GM21360 (cell line): Measurements from ENCODE around the gene ALG12.

ENCODE experiments used
- ATAC-seq: cut with Tn5 transposase; IDR thresholded peaks from one replicate; pipeline ENCODE4 v1.9.1; 2021; ENCODE audit warnings: mild to moderate bottlenecking, moderate library complexity; ENCODE audit not compliant: unreplicated experiment

ALG12 gene

DNA sequence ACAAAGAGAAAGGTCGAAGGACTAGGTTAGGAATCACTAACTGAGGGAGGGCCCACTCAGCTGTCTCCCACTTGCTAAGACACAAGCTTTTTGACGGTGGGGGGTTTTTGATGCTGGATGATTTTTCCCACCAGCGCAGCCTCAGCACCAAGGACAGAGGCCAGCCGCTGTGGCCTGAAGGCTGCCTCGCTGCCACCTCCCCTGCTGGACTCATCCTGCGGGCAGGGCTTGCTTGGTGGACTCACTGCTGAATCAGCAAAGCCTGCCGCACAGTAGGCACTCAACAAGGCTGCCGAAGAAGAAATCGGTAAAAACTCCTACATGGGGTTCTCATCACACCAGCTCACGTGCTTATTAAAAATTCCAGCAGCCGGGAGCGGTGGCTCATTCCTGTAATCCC is 2.6 kb downstream of the ALG12 start:
- ATAC-seq: no peak

DNA sequence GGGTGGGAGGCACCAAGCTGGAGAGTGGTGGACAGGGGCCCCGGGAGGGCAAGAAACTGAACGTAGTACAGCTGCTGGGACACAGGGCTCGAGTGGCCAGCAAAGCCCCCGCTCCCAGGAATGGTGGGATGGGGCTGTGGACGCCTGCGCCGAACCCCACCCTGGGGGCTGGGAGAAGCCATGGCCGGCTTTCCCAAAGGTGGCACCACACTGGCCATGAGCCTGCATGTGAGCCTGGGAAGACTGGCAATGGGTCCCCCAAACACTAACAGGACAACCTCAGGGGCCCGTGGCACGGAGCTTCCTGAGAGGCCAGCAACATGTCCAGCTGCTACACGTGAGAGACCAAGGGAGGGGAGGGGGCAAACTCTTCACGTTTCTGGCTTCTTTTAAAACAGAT is 4.0 kb downstream of the ALG12 start:
- ATAC-seq: no peak

DNA sequence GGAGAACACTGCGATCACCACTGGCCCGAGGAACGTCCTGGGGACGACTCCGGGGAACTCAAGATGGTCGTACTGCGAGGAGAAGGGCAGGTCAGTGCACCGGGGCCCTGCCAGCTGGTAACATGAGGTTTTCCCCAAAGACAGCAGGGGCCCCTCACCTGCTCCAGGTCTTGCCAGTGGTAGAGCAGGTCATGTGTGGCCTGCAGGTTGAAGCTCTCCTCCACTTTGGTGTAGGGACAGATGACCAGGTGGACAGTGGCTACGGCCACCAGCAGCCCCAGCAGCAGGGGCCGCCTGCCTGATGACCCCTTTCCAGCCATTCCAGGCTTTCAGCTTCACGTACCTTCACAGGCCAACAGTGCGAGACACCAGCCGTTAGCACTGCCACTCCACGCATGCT is 4.8 kb downstream of the ALG12 start:
- no peak for ATAC-seq

DNA sequence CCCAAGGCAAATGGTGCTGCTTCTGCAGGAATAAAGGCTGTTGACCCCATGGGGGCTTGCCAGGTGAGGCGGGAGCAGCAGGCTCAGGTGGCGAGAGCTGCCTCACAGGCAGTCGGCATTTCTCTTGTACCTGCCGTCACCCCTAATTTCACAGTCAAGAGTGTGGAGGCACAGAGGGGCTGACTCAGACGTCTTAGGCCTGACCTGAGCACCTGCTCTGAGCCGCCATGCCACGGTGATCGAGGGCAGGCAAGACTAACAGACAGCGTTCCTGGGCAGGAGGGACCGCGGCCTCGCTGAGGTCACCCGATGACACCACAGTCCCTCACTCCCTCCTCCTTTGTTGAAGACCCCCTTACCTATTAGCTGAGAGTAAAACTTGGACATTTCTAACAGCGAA is 5.2 kb downstream of the ALG12 start:
- ATAC-seq: no peak

DNA sequence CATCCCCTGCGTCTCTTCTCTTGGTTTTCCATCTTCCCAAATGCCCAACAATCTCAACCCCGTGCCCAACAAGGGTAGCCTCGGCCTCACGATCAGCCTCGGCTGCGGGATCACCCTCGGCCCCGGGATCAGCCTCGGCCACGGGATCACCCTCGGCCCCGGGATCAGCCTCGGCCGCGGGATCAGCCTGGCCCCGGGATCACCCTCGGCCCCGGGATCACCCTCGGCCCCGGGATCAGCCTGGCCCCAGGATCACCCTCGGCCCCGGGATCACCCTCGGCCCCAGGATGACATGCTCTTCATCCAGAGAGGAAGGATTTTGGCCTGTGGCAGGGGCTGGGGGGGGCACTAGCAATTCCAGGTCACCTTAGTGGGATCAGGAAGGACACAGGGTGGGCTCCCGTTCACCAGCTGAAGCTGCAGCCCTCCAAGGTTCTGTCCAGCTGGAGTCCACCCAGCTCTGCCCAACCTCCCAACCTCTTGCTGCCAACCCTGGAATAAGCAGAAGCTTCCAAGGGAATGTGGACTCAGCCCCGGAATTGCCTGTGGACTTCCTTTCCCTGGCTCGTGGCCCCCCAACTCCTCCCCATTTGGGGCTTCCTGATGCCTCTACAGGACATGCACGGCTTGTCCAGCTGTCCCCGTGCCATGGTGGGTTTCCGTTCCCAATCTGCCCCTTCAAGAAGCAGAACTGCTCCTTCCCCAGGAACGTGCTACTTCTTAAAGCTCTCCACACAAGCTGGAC is 6.2 kb downstream of the ALG12 start:
- ATAC-seq: no peak

DNA sequence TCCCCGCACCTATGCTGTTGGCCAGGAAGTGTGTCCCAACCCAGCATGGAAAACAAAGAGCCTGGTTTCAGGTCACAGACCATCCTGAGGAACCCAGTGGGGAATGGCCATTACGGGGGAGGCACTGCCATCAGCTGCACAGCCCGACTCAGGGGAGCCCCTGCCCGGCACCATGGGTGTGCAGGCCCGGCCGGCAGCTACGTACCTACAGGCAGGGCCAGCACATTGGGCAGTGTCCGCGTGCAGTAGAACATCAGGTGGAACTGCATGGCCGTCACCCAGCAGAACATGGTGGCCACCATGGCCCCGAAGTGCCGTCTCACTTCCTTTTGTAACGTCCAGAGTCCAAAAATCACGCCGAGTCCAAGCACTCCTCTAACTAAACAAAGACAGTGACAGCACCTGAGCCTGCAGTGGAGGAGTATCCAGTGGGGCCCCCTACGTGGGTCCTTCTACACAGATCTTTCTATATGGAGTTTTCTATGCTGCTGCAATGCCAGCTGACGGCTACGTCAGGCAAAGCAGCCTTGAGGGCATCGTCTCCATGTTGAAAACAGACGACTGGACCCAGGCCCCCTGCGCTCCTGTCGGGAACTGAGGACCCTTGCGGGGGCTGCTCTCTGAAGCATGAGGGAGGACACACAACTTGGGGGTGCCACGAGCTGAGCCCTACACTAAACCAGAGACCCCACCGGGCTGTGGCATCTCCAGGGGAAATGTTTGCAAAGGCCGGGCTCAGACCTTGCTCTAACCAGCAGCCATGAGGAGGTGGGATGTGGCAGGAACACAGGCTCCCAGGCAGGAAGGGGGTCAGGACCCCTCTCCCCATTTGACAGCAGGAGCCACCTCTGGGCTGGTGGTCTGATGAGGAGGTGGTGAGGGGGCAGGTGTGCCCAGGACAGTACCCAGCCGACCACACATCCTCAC is 7.7 kb downstream of the ALG12 start:
- no peak for ATAC-seq

DNA sequence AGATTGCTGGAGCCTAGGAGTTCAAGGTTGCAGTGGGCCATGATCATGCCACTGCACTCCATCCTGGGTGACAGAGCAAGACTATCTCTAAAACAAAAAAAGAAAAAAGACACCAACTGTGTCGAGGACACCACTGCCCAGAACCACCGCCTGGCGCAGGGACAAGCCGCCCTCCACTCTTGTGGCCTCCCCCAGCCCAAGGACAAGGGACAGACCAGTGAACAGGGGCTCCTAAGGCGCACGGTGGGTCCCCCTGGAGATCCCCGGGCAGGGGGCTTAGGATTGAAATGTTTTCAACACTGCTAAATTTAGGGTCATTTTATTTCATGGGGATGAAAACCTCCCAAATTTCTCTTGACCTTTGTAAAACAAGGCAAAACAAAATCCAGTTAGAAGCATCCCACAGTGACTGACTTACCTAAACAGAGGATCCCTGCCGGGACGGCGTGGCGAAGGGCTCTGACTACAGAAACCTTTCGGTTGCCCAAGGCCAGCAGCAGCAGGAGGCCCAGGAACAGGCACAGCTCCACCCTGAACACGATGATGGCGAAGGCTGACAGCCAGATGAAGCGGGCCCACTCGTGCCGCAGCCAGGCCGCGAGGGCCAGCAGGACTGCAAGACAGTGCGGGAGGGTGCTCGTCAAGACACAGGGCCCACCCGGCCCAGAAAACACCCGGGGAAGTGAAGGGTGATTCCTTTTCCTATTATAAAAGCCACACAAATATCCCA is 8.6 kb downstream of the ALG12 start:
- ATAC-seq: no peak

DNA sequence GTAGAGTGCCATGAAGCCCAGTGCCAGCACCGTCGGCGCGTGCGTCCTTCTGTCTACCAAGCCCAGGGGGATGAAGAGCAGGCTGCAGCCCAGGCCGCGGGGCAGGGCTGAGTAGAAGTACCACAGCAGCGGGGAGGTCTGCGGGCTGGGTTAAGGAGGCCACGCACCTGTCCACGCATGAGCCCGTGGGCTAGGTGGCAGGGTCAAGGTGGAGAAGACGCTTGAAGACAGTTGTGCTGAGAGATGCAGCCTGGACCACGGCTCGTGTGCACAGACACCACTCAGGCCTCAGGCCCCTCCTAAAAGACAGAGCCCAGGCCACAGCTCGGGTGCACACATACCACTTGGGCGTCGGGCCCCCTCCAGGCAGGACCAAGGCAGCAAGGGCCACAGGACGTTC is 10.4 kb downstream of the ALG12 start:
- ATAC-seq: no peak

DNA sequence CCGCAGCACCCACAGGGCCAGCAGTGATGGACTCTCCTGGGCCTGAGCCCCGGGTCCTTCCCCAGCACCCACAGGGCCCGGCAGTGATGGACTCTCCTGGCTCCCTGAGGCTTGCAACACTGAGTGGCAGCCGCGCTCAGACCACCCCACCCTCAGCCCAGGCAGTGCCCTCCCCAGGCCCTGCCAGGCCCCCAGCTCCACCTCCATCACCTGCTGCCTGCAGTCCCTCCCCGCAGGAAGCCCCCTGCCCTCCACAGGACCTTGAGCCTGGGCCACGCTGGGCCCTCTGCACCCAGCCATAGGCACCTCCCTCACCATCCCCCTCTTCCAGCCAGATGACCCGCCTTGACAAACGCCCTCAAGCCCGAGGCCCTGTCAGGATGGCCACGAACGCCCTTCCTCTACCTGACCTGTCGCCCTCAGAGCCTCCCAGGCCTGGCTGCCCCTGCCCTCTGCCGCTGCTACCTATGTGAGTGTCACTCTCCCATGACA is 11.4 kb downstream of the ALG12 start:
- ATAC-seq: no peak

DNA sequence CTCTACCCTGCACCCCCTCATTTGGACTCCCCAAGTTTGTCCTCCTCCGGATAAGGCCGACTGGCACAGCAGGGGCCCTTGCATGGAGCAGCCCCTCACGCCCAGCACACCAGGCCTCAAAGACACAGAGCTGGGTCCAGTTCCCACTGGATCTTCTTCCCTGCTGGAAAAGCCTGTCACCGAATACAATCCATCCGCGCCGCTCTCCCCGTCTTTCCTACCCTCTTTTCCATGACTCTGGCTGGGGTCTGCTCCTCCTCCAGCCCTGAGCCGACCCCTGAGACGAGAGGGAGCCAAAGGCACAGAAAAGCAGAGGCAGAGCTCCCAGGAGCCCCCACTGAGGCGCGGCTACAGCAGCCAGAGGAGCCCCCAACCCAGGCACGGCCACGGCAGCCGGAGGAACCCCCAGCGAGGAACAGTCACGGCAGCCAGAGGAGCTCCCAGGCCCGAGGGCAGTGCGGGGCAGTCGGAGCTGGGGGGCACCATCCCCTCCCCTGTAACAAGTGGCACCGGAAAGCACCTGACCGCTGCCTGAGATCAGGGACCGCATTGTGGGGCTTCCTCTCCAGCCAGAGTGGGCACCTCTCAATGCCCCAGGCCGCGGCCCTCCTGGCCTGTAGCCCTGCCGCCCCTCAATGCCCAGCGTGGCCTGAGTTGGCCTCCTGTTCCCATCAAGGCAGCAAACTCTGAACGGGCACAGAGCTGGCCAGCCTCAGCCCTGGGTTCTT is 12.0 kb downstream of the ALG12 start:
- ATAC-seq: no peak

DNA sequence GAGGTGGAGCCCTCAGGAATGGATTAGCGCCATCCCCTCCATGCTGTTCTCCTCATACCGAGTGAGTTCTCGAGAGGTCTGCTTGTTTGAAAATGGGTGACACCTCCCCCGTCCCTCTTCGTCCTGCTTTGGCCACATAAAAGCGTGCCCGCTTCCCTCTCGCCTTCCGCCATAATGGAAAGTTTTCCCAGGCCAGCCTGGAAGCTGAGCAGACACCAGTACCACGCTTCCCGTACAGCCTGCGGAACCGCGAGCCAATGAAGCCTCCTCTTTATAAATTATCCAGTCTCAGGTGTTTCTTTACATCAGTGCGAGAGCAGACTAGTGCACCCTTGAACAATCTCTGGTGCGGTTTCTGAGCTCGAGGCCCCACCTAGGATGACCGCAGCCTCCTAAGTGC is 12.8 kb downstream of the ALG12 start:
- ATAC-seq: no peak

DNA sequence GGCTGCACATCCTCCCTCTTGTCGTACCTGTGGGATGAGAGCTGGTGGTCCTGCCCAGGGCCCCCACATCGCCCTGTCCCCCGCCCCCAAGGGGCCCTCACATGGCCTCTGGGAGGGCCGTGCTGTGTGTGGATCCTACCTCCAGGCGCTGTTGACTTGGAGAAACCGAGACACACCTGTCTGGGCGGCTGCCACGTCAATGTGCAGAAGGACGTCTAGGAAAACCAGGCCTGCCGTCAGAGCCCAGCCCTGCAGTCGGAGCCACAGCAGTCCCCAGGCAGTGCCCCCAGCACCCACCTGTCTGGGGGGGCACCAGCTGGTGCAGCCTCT is 14.2 kb downstream of the ALG12 start:
- ATAC-seq: no peak

DNA sequence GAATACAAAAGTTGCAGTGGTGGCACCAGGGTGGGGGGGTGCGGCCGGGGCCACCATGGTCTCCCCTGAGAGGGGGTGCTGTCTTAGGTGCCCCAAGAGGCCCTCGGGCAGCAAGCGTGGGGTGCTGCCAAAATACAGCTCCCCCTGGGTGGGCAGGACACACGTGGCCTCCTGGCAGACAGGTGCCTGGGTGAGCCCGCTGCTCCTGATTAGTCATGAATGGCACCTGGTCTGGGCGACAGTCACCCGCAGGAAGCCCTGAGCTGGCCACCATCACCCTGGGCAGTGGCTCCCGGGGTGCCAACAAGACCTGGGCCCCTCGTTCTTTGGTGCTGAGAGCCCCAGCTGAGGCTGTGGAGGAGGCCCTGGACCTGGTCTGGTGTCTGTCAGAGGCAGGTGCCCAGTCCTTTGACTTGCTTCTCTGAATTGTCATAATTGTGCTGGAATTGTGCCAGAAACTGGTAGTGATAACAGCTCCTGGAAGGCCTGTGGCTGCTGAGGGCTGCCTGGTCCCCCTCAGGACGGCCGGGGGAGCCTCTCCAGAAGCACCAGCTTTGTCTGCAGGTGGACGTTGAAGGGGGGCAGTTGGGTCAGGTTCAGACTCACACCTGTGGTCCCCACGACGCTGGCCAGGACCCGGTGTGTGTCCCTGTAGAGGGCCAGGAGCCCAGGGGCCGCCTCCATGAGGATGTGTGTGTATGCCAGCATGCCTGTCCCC is 14.8 kb downstream of the ALG12 start:
- no peak for ATAC-seq

DNA sequence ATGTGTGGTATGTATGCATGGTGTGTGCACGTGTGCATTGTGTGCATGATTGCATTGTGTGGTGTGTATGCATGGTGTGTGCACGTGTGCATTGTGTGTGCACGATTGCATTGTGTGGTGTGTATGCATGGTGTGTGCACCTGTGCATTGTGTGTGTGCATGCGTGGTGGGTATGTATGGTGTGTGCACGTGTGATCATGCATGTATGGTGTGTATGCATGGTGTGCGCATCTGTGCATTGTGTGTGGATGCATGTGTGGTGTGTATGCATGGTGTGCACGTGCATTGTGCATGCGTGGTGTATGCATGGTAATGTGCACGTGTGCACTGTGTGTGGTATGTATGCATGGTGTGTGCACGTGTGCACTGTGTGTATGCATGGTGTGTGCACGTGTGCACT is 16.8 kb downstream of the ALG12 start:
- ATAC-seq: no peak

DNA sequence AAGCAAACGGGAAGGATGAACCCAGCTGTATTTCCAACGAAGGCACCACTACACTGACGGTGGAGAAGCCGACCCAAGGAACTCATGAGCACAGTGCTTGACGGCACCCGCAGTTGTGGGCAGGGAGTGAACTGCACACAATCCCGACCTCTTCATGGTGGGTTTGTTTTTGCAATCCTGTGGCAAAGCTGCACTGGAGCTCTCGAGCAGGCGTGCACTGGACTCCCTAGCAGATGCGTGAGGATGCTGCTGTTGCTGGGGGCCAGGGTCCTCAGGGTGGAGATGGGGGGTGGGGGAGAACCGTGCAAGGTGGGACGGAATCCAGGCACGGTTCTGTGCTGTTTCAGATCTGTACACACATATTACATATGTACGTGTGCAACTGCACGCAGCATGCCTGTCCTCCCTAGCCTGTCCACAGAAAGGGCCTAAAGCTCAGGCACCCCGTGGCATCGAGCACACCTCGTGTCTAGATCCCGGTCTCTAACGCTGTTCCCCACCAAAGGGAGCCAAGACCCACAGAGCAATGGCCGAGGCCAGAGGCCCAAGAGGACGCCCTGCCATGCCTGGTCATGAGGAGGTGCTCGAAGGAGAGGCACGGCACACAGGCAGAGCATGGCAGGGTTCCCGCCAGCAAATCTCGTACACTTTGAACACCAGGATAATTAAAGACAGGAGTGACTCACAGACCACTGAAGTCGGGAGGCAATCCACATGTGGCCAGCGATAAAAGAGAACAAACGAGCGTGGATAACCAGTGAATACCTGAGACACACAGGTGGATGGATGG is 17.6 kb downstream of the ALG12 start:
- ATAC-seq: no peak

DNA sequence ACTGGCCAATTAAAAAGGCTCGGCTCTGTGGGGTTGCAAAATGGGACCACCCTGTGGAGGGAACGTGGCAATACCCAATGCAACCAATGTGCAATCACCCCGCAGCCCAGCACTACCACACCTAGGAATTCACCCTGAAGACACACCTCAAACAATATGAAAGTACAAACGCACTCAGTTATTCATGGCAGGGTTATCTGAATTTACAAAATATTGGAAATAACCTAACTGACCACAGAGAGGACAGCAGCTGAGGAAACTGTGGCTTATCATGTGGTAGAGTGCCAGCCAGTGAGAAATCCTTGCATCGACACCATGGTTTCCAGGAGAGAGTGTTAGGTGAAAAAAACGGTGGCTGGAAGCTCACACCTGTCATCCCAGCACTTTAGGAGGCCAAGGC is 18.7 kb downstream of the ALG12 start:
- ATAC-seq: no peak

DNA sequence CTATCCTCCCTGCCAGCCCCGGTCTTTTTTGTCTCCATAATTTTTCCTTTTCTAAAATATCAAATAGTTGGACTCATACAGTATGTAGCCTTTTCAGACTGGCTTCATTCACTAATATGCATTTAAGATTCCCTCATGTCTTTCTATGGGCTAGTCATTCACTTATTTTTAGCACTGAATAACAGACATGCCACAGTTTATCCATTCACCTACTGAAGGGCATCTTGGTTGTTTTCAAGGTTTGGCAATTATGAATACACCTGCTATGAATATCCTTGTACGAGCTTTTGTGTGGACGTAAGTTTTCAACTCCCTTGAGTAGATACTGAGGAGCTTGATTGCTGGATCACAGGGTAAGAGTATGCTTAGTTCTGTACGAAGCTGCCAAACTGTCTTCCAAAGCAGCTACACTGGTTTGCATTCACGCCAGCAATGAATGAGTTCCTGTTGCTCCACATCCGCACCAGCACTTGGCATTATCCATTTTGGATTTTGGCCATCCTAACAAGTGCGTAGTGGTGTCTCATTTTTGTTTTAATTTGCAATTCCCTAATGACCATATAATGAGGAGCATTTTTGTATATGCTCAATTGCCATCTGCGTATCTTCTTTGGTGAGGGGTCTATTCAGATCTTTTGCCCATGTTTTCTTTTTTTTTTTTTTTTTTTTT is 21.1 kb downstream of the ALG12 start:
- ATAC-seq: no peak

DNA sequence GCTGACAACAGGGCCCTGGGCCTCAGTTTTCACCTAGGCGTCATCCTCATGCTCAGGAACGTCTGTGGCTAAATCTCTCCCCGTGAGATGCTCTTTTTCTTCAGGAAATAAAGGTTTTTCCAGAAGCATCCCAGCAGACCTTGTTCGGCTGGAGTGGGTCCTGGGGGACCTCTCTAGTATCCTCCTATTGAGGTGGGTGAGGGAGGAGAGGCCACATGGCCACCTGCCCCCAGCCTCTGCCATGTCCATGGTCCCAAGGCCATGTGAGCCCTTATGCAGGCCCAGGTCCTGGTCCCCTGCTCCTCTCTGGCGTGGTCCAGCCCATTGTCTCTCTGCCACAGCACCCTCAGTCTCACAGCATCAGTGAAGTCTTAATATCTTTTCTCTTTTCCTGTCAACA is 22.0 kb downstream of the ALG12 start:
- no peak for ATAC-seq
